ENCODE measurements around the gene HNF1B.
A peak's percentile ranks its signal among the peaks of the same experiment; 100 is the strongest.
"Not testable (repeated sequence)": the region's sequence is repeated elsewhere in the genome, so short reads cannot be mapped to it uniquely, and the experiment has no call there.

The HNF1B gene

GRCh38 chr17:37698911-37699255 lies 46.0 kb downstream of the HNF1B start:
- DNase-seq = no peak

- DNase-seq = peak; percentile 8 to 27
Observed at GRCh38 chr17:37698132-37698910, 46.5 kb downstream of the HNF1B start.

- DNase-seq = no peak
Observed at GRCh38 chr17:37697381-37697780, 47.5 kb downstream of the HNF1B start.

GRCh38 chr17:37696366-37696765 lies 48.5 kb downstream of the HNF1B start:
- no peak for DNase-seq

GRCh38 chr17:37695726-37696125 lies 49.1 kb downstream of the HNF1B start:
- no peak for DNase-seq

DNA sequence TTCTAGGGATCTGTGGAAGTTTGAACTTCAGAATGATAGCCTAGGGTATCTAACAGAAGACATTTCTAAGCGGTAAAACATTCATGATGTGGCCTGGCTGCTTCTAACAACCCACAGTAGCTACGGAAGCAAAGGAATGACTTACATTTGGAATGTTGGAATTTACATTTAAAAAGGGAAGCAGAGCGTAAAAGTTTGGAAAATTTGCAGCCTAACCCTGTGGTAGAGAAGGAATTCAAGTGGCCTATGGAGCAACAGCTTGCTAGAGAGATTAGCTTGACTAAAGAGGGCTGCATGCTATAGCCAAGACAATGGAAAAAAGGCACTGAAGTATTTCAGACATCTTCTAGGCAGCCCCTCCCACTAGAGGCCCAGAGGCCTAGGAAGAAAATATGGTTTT lies 50.1 kb downstream of the HNF1B start:
- no peak for DNase-seq

GRCh38 chr17:37693328-37693727 lies 51.5 kb downstream of the HNF1B start:
- no peak for DNase-seq

DNA sequence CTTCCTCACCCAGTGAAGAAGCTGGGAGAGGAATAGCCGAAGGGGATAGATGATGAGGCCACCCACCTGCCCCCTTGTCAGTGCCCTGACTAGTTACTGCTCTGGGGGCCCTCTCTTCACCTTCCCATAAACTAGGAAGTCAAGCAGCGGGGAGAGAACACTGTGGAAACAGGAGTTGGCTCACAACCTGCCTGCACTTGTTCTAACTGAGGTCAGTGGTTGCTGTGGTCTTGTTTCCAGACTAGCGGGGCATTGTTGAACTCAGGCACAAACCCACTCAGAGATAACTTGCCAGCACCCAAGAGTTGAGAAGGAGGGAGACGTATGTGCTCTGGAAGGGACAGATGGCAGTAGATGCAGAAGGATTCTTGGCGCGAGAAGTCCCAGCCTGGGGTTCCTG lies 53.1 kb downstream of the HNF1B start:
- DNase-seq = no peak

DNA sequence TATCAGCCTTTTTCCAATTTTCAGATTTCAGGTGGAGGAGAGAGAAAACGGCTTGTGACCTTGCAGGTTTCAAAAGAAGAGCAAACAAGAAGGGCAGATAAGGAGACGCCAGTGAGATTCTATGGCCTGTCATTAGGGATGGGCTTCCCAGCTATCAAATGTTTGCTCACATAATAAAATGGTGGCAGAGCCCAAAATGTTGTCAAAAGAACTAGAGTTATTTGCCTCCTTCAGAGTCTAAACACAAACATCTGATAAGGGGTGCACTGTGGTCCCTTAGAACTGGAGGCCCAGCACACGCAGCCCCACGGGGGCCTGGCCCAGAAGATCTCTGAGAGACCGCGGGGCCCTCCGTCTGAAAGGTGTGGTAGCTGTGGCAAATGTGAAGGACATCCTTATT lies 55.5 kb downstream of the HNF1B start:
- no peak for DNase-seq

DNA sequence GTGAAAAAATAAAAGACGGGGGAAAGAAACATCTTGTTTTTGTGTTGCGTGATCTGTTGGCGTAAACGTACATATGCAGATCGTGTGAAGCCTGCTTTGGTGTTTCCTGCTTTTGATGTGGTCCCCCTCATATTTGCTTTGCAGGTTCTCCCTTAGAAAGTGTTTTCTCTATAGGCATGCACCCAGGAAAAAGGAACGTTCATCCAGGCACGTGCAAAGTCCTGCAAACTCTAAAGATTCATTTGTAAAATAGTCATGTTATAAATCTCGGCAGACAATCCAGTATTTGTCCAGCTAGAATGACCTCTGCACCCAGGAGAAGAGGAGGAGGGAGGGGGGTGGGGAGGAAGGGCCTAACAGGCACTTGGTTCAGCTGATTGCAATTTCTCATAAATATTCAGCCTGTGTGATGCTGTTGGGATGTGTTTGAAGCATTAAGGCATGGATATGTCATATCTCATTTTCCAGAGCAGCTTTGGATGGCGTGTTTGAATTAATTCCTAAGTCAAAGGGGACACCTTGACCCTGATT lies 61.3 kb downstream of the HNF1B start:
- DNase-seq = no peak

DNA sequence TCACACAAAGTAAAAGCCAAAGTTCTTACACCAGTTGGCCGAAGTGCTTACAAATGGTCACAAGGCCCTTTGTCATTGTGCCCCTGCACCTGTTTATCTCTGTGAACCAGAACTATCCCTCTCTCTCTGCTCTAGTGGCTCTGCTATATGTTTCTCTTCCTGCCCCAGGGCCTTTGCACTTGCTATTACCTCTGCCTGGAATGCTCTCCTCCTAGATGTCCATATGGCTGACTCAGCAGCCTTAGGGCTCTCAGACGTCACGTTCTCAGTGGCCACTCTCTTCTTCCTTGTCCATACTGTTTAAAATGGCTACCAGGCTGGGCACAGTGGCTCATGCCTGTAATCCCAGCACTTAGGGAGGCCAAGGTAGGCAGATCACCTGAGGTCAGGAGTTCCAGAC lies 62.9 kb downstream of the HNF1B start:
- DNase-seq = no peak

DNA sequence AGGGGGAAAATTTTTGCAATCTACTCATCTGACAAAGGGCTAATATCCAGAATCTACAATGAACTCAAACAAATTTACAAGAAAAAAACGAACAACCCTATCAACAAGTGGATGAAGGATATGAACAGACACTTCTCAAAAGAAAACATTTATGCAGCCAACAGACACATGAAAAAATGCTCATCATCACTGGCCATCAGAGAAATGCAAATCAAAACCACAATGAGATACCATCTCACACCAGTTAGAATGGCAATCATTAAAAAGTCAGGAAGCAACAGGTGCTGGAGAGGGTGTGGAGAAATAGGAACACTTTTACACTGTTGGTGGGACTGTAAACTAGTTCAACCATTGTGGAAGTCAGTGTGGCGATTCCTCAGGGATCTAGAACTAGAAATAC lies 64.9 kb downstream of the HNF1B start:
- not testable (repeated sequence) for DNase-seq

DNA sequence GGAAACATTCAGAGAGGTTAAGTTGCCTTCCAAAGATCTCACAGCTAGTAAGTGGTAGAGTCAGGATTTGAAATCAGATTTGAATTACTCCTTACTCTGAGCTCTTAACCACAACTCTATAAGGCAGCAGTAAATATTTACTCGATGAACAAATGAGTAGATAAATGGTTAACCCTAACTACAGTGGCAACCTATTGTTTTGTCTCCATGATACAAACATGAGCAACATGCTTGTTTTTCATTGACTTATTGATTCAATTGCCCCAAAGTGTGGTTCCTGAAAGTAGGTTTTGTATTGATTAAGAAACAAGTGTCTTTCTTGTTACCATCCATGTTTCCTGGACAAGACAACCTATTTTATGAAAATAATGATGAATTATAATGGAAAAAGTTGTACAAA lies 66.8 kb downstream of the HNF1B start:
- DNase-seq = no peak

DNA sequence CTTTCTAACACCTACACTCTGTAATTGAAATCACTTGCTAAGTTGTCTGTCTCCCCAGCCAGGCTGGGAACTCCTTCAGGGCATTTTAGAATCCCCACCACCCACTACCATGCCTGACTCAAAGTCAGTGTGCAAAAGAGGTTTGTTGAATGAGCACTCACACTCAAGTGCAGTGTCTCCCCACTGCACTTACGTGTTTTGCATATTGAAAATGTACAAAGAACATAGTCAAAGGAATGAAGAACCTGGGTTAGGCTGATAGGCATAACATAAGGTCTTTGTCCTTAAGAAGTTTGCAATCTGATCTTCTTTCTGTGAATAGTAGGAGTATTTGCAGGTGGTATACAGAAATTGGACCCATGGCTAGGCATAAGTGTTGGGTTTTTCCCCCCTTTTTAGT lies 67.8 kb downstream of the HNF1B start:
- DNase-seq = no peak

- no peak for DNase-seq
Observed at GRCh38 chr17:37676115-37676925, 68.5 kb downstream of the HNF1B start.

DNA sequence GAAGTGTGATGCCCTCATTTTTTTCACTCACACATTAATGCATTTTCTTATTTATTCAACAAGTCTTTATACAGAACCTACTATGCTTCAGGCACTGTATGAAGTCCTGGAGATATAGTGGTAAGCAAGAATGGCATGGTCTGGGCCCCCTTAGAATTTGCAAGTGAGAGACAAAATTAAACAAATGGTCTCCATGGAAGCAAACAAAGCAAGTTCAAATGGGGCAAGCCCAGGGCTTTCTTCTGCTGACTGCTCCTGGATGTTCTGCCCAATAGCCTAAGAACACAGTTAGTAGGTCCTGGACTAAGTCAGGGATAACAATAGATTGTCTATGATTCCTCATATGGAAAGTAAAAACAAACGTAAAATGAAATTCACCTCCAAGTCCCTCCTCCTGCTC lies 70.3 kb downstream of the HNF1B start:
- no peak for DNase-seq

GRCh38 chr17:37673386-37673785 lies 71.5 kb downstream of the HNF1B start:
- no peak for DNase-seq

GRCh38 chr17:37672548-37673078 lies 72.2 kb downstream of the HNF1B start:
- no peak for DNase-seq

DNA sequence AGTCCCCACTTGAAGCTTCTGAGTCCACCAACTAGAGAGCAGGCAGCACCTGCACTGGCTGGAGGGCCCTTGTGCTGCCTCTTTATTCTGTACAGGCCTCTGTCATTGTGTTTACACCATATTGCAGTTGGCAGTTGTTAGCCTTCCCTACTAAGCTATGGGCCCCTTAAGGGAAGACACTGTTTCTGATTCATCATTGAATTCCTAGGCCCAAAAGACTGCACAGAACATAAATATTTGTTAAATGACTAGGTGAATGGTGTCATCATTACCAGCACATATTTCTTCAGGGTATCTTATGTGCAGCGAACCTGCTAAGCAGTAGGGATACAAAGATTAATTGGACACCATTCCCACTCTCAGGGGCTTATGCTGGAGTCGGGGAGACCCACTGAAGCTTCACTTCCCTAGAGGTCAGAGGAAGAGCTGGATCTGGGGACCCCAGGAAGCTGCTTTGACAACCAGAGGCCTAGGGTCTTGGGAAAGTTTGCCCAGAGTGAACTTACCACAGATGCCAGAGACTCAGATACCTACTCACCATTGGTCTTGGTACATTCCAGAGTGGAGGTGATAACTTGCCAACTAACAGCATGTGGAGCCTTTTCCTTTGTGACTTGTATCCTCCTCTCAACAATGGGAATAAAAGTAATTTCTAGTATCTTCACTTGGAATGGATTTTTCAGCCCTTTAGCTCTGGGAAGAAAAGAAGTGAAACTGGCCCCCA lies 72.9 kb downstream of the HNF1B start:
- no peak for DNase-seq

- DNase-seq = no peak
Observed at GRCh38 chr17:37671028-37671823, 73.6 kb downstream of the HNF1B start.

DNA sequence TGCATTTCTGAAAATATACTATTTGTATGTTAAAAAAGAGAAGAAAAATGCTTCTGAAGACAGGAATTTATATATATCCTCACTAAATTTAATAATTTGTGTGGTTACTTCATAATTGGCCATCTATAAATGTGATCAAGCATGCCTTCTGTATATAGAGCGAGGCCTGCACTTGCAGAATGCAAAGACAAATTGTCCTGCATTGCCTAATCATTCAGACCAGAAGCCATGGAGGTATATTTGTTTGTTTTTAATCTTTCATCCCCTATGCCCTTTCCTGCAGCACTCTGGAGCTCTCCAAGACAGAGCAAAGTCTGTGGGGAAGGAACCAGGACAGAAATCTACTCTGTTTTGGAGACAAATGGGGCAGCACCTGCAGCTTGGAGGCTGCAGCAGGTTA lies 77.8 kb downstream of the HNF1B start:
- no peak for DNase-seq

GRCh38 chr17:37664214-37664613 lies 80.6 kb downstream of the HNF1B start:
- DNase-seq = no peak

Data from activated CD4-positive, alpha-beta T cell treated with anti-CD3 and anti-CD28 coated beads, Interleukin-2, amount 50 U/mL, for 48 hours (primary cell).